ENCODE data around the gene HK2. TPM values are rescaled to one million over a fixed set of nuclear protein-coding genes. Genes with fewer than 3 reads are reported as not detected.

Gene HK2
- total and polyA plus RNA-seq, 2 donors (not counting 3 experiments of a cell fraction or from before 2014, with no cell fraction given): 3.4 to 13.0 TPM

- Histone ChIP-seq H3K9me1 (replicated peaks; ENCODE audit: control insufficient read depth, extremely low read depth, insufficient read depth, low read length) (no peaks in the 10 kb centered on the region), H3K9ac (replicated peaks; ENCODE audit: extremely low read depth, insufficient read depth, low read length) (no peak overlapping the region), H3K9me3 (replicated peaks; ENCODE audit: control insufficient read depth, insufficient read depth, low read length) (no peaks in the 10 kb centered on the region), H3K27me3 (ENCODE audit: control insufficient read depth in 2 of 2, insufficient read depth in 2 of 2, low read length in 2 of 2) (peaks cover 5 to 8% of the 10 kb centered on the region in 2 experiments), H3K27ac (ENCODE audit: insufficient read depth, low read depth, low read length) (no peak overlapping the region), H4K20me1 (replicated peaks; ENCODE audit: control insufficient read depth, extremely low read depth, insufficient read depth, low read length) (no peaks in the 10 kb centered on the region), H3K4me1 (ENCODE audit: control insufficient read depth, extremely low read depth, insufficient read depth, low read length) (peaks cover 3% of the 10 kb centered on the region), H3K36me3 (ENCODE audit: control insufficient read depth in 2 of 2, extremely low read depth in 1 of 2, insufficient read depth in 2 of 2, low read length in 2 of 2) (no peaks in the 10 kb centered on the region), H3K4me3 (replicated peaks in 1 of 3; ENCODE audit: insufficient read depth in 1 of 3, low read depth in 1 of 3, low read length in 3 of 3) (no peak overlapping the region), H3K4me2 (ENCODE audit: insufficient read depth, low read length) (no peak overlapping the region), H2AFZ (ENCODE audit: low read depth, low read length) (no peak overlapping the region), H3K79me2 (ENCODE audit: control insufficient read depth, insufficient read depth, low read length) (no peaks in the 10 kb centered on the region)
- dilution Hi-C loops (cut with MboI; ENCODE audit: extremely low pct_ligation_motif_present, low sequenced_read_pairs): no loop called here
- no TSS peak for BruUV-seq (replicated peaks)
- TF ChIP-seq FOS (IDR thresholded peaks at IDR 0.05; ENCODE audit: borderline replicate concordance, insufficient read depth, low read length) (no peak), EZH2 (IDR thresholded peaks at IDR 0.05; ENCODE audit: borderline replicate concordance, low read depth, low read length, severe bottlenecking) (no peak), POLR2A (IDR thresholded peaks at IDR 0.05; ENCODE audit: low read depth, low read length) (no peak), CTCF (IDR thresholded peaks at IDR 0.05; ENCODE audit: extremely low read depth in 1 of 2, insufficient read depth in 1 of 2, low read depth in 1 of 2, low read length in 2 of 2) (no peak), GATA2 (IDR thresholded peaks at IDR 0.05; ENCODE audit: insufficient read depth, insufficient read length, low read depth, low read length) (no peak), JUN (IDR thresholded peaks at IDR 0.05; ENCODE audit: borderline replicate concordance, insufficient read depth, insufficient read length, low read depth) (no peak), MYC (IDR thresholded peaks at IDR 0.05; ENCODE audit: low read depth, low read length) (no peak), MAX (IDR thresholded peaks at IDR 0.05; ENCODE audit: insufficient read depth, insufficient read length) (no peak), POLR2AphosphoS5 (IDR thresholded peaks at IDR 0.05; ENCODE audit: insufficient read depth, low read depth, low read length) (no peak)
- POLR2A ChIA-PET: no interaction called here
- CTCF ChIA-PET: no interaction called here
- DNase-seq (ENCODE audit: low read depth, low spot score) (no peak), FAIRE-seq (no peak)
- intact Hi-C loops (cut with micrococcal nuclease): loop anchor here (10.0 kb wide), 1 partner anchor 714 kb away; no protein-coding TSS in a partner anchor
Observed at GRCh38 chr2:74911061-74911460, 77.1 kb downstream of the HK2 start.
